ENCODE results near the gene PIGQ.

PIGQ gene

GRCh38 chr16:556474-557173 is 13.1 kb upstream of the PIGQ start:
- Mint-ChIP-seq H3K36me3 (ENCODE audit: low read depth) (peaks cover 3% of the 10 kb centered on the region), H3K9me3 (no peaks in the 10 kb centered on the region), H3K4me1 (ENCODE audit: low read depth) (no peaks in the 10 kb centered on the region), H3K27ac (no peak overlapping the region), H3K27me3 (ENCODE audit: low read depth) (peaks cover 7% of the 10 kb centered on the region), H3K4me3 (no peak overlapping the region)
- no peak for DNase-seq (ENCODE audit: low spot score)

GRCh38 chr16:557463-558297 is 12.1 kb upstream of the PIGQ start:
- Mint-ChIP-seq H3K4me1 (ENCODE audit: low read depth) (no peaks in the 10 kb centered on the region), H3K27ac (no peak overlapping the region), H3K9me3 (no peaks in the 10 kb centered on the region), H3K36me3 (ENCODE audit: low read depth) (peaks cover 3% of the 10 kb centered on the region), H3K4me3 (no peak overlapping the region), H3K27me3 (ENCODE audit: low read depth) (peaks cover 11% of the 10 kb centered on the region)
- no peak for DNase-seq (ENCODE audit: low spot score)

GRCh38 chr16:558298-559020 is 11.3 kb upstream of the PIGQ start:
- DNase-seq (ENCODE audit: low spot score), result no peak
- Mint-ChIP-seq H3K9me3 (no peaks in the 10 kb centered on the region), H3K27ac (no peak overlapping the region), H3K4me3 (no peak overlapping the region), H3K4me1 (ENCODE audit: low read depth) (no peaks in the 10 kb centered on the region), H3K36me3 (ENCODE audit: low read depth) (peaks cover 3% of the 10 kb centered on the region), H3K27me3 (ENCODE audit: low read depth) (peaks cover 12% of the 10 kb centered on the region)

- no peak for DNase-seq (ENCODE audit: low spot score)
- H3K27ac Mint-ChIP-seq, result no peak overlapping the region
- peaks cover 12% of the 10 kb centered on the region for H3K27me3 Mint-ChIP-seq (ENCODE audit: low read depth)
- H3K9me3 Mint-ChIP-seq, result no peaks in the 10 kb centered on the region
- H3K4me1 Mint-ChIP-seq (ENCODE audit: low read depth), result no peaks in the 10 kb centered on the region
- no peak overlapping the region for H3K4me3 Mint-ChIP-seq
- peaks cover 3% of the 10 kb centered on the region for H3K36me3 Mint-ChIP-seq (ENCODE audit: low read depth)
Measured at GRCh38 chr16:559021-559380, 10.8 kb upstream of the PIGQ start.

GRCh38 chr16:559411-560203 is 10.2 kb upstream of the PIGQ start:
- no peaks in the 10 kb centered on the region for H3K36me3 Mint-ChIP-seq (ENCODE audit: low read depth)
- H3K9me3 Mint-ChIP-seq, result no peaks in the 10 kb centered on the region
- peaks cover 12% of the 10 kb centered on the region for H3K27me3 Mint-ChIP-seq (ENCODE audit: low read depth)
- H3K4me3 Mint-ChIP-seq, result no peak overlapping the region
- no peak for DNase-seq (ENCODE audit: low spot score)
- no peak overlapping the region for H3K27ac Mint-ChIP-seq
- no peaks in the 10 kb centered on the region for H3K4me1 Mint-ChIP-seq (ENCODE audit: low read depth)

- no peaks in the 10 kb centered on the region for H3K36me3 Mint-ChIP-seq (ENCODE audit: low read depth)
- no peaks in the 10 kb centered on the region for H3K4me1 Mint-ChIP-seq (ENCODE audit: low read depth)
- H3K4me3 Mint-ChIP-seq, result no peak within 1 kb of the TSS
- no peak for DNase-seq (ENCODE audit: low spot score)
- H3K27me3 Mint-ChIP-seq (ENCODE audit: low read depth), result peaks cover 12% of the 10 kb centered on the region
- no peaks in the 10 kb centered on the region for H3K9me3 Mint-ChIP-seq
- H3K27ac Mint-ChIP-seq, result no peak within 1 kb of the TSS
Measured at GRCh38 chr16:560204-560700, 9.5 kb upstream of the PIGQ start, which contains the start of gene PRR35. Gene PRR35 (plus strand): TSS chr16:560394. CDS start chr16:563295, 2,901 bp downstream.

GRCh38 chr16:560701-561412 is 8.9 kb upstream of the PIGQ start:
- H3K4me3 Mint-ChIP-seq, result no peak overlapping the region
- H3K36me3 Mint-ChIP-seq (ENCODE audit: low read depth), result no peaks in the 10 kb centered on the region
- peaks cover 12% of the 10 kb centered on the region for H3K27me3 Mint-ChIP-seq (ENCODE audit: low read depth)
- no peak for DNase-seq (ENCODE audit: low spot score)
- no peaks in the 10 kb centered on the region for H3K4me1 Mint-ChIP-seq (ENCODE audit: low read depth)
- no peaks in the 10 kb centered on the region for H3K9me3 Mint-ChIP-seq
- H3K27ac Mint-ChIP-seq, result no peak overlapping the region

- Mint-ChIP-seq H3K9me3 (no peaks in the 10 kb centered on the region), H3K27ac (no peak overlapping the region), H3K4me1 (ENCODE audit: low read depth) (no peaks in the 10 kb centered on the region), H3K27me3 (ENCODE audit: low read depth) (peaks cover 12% of the 10 kb centered on the region), H3K36me3 (ENCODE audit: low read depth) (no peaks in the 10 kb centered on the region), H3K4me3 (no peak overlapping the region)
- DNase-seq (ENCODE audit: low spot score), result no peak
Measured at GRCh38 chr16:561413-561794, 8.4 kb upstream of the PIGQ start.

- Mint-ChIP-seq H3K27ac (no peak overlapping the region), H3K9me3 (no peaks in the 10 kb centered on the region), H3K4me3 (no peak overlapping the region), H3K27me3 (ENCODE audit: low read depth) (peaks cover 12% of the 10 kb centered on the region), H3K4me1 (ENCODE audit: low read depth) (peaks cover 7% of the 10 kb centered on the region), H3K36me3 (ENCODE audit: low read depth) (no peaks in the 10 kb centered on the region)
- no peak for DNase-seq (ENCODE audit: low spot score)
Measured at GRCh38 chr16:561957-562938, 7.5 kb upstream of the PIGQ start.

GRCh38 chr16:563072-563644 is 6.6 kb upstream of the PIGQ start:
- Mint-ChIP-seq H3K27ac (no peak overlapping the region), H3K36me3 (ENCODE audit: low read depth) (no peaks in the 10 kb centered on the region), H3K4me3 (no peak overlapping the region), H3K4me1 (ENCODE audit: low read depth) (peaks cover 8% of the 10 kb centered on the region), H3K9me3 (no peaks in the 10 kb centered on the region), H3K27me3 (ENCODE audit: low read depth) (peaks cover 12% of the 10 kb centered on the region)
- DNase-seq (ENCODE audit: low spot score), result no peak

GRCh38 chr16:564690-565418 is 4.9 kb upstream of the PIGQ start:
- no peak for DNase-seq (ENCODE audit: low spot score)
- Mint-ChIP-seq H3K9me3 (no peaks in the 10 kb centered on the region), H3K4me1 (ENCODE audit: low read depth) (peaks cover 13% of the 10 kb centered on the region), H3K4me3 (no peak overlapping the region), H3K36me3 (ENCODE audit: low read depth) (no peaks in the 10 kb centered on the region), H3K27me3 (ENCODE audit: low read depth) (peaks cover 6% of the 10 kb centered on the region), H3K27ac (no peak overlapping the region)

Data from T-helper 2 cell treated with Interferon-gamma antibody and Interleukin-4, amounts not matched to agents 5 μg/mL and 100 μg/mL, for 36 hours (primary cell).